HEK293 (cell line): ENCODE data around the gene PIK3C2G.

Experiments used
- ATF2 ChIP-seq: fragments of 450-650 bp; formaldehyde crosslinking; IDR thresholded peaks from 2 replicates; pipeline ENCODE4 v1.5.1; 2016; ENCODE audit warnings: missing biosample characterization, missing genetic modification characterization, low read depth
- CTCF ChIP-seq: fragments of 450-650 bp; formaldehyde crosslinking; IDR thresholded peaks from 2 replicates; pipeline ENCODE4 v1.5.1; 2016; ENCODE audit warnings: missing biosample characterization, missing genetic modification characterization
- EGR2 ChIP-seq: fragments of 450-650 bp; formaldehyde crosslinking; IDR thresholded peaks from 2 replicates; pipeline ENCODE4 v1.5.1; 2016; ENCODE audit warnings: low read depth, missing biosample characterization, missing genetic modification characterization
- GLIS2 ChIP-seq: fragments of 450-650 bp; formaldehyde crosslinking; IDR thresholded peaks from 2 replicates; pipeline ENCODE4 v1.5.1; 2016; ENCODE audit warnings: missing biosample characterization, missing genetic modification characterization
- KLF16 ChIP-seq: fragments of 450-650 bp; formaldehyde crosslinking; IDR thresholded peaks from 2 replicates; pipeline ENCODE4 v1.5.1; 2017; ENCODE audit warnings: missing biosample characterization, missing genetic modification characterization
- RBAK ChIP-seq: fragments of 450-650 bp; formaldehyde crosslinking; IDR thresholded peaks from 2 replicates; pipeline ENCODE4 v1.5.1; 2016; ENCODE audit warnings: missing biosample characterization, missing genetic modification characterization
- REST ChIP-seq: fragments of 450-650 bp; formaldehyde crosslinking; IDR thresholded peaks from 2 replicates; pipeline ENCODE4 v1.5.1; 2016; ENCODE audit warnings: missing biosample characterization, missing genetic modification characterization
- YY1 ChIP-seq: fragments of 450-650 bp; formaldehyde crosslinking; IDR thresholded peaks from 2 replicates; pipeline ENCODE4 v1.5.1; 2018; ENCODE audit warnings: missing biosample characterization, missing genetic modification characterization
- ZBTB7A ChIP-seq: fragments of 450-650 bp; formaldehyde crosslinking; IDR thresholded peaks from 2 replicates; pipeline ENCODE4 v1.5.1; 2016; ENCODE audit warnings: low read depth, missing biosample characterization, missing genetic modification characterization
- ZNF10 ChIP-seq: fragments of 450-650 bp; formaldehyde crosslinking; IDR thresholded peaks from 2 replicates; pipeline ENCODE4 v1.5.1; 2017; ENCODE audit warnings: missing biosample characterization, missing genetic modification characterization
- ZNF19 ChIP-seq: fragments of 450-650 bp; formaldehyde crosslinking; IDR thresholded peaks from 2 replicates; pipeline ENCODE4; 2016; ENCODE audit warnings: missing biosample characterization, missing genetic modification characterization, low read depth
- ZNF202 ChIP-seq: fragments of 450-650 bp; formaldehyde crosslinking; IDR thresholded peaks from 2 replicates; pipeline ENCODE4 v1.5.1; 2016; ENCODE audit warnings: missing biosample characterization, missing genetic modification characterization, borderline replicate concordance
- ZNF544 ChIP-seq: fragments of 450-650 bp; formaldehyde crosslinking; IDR thresholded peaks from 2 replicates; pipeline ENCODE4 v1.5.0; 2017; ENCODE audit warnings: missing biosample characterization, missing genetic modification characterization
- ZNF830 ChIP-seq: fragments of 450-650 bp; IDR thresholded peaks from 2 replicates; pipeline ENCODE4 v1.5.0; 2018; ENCODE audit warnings: missing biosample characterization, missing genetic modification characterization, low read depth, mild to moderate bottlenecking, moderate library complexity

GRCh38 chr12:18267427-18268099 is 6.2 kb downstream of the PIK3C2G start:
- TF ChIP-seq EGR2 (tag by site-specific recombination) = no peak
- TF ChIP-seq CTCF = no peak
- TF ChIP-seq REST (tag by site-specific recombination) = no peak
- TF ChIP-seq RBAK (tag by site-specific recombination) = no peak
- no peak for TF ChIP-seq ZNF544 (tag by site-specific recombination)
- TF ChIP-seq ZNF10 (tag by site-specific recombination) = no peak
- no peak for TF ChIP-seq YY1 (tag by site-specific recombination)
- TF ChIP-seq KLF16 (tag by site-specific recombination) = no peak
- TF ChIP-seq ZBTB7A (tag by site-specific recombination) = no peak
- no peak for TF ChIP-seq ATF2
- TF ChIP-seq ZNF202 (tag by site-specific recombination) = no peak
- no peak for TF ChIP-seq GLIS2
- no peak for TF ChIP-seq ZNF830
- no peak for TF ChIP-seq ZNF19 (tag by site-specific recombination)
